HepG2 (cell line): Measurements from ENCODE around the gene PRKACB. TPM values are rescaled to one million over a fixed set of nuclear protein-coding genes. Genes with fewer than 3 reads are reported as not detected.

Experiments
- ATAC-seq: fragments of 200-7000 bp; cut with Tn5 transposase; 3 replicates; pipeline ENCODE4 v1.9.1; 2020; ENCODE audit warnings: mild to moderate bottlenecking, moderate library complexity
- BruUV-seq: library from RNA; stranded (reverse); fragments of 400-500 nt; replicated peaks from 2 replicates; lab custom pipeline; 2021; lab: Mats Ljungman, UMichigan
- CTCF ChIA-PET: fragments of 300-600 bp; formaldehyde crosslinking; extraction: SDS; loops from one replicate; lab custom pipeline; 2021; ENCODE audit warnings: low total read pairs, inconsistent platforms, low intra/inter-chr PET ratio; lab: Yijun Ruan, JAX
- POLR2A ChIA-PET: fragments of 350-600 bp; sonication (Branson Sonifier 250); formaldehyde crosslinking; loops from one replicate; lab custom pipeline; 2020; ENCODE audit warnings: antibody characterized with exemption, inconsistent platforms; lab: Yijun Ruan, JAX
- DNase-seq: peaks from one replicate; pipeline ENCODE4 v3.0.0-alpha.2; 2015; ENCODE audit warnings: low spot score
- FAIRE-seq: peaks from 3 replicates; lab custom pipeline; 2011; peaks lifted over from hg19 to GRCh38; lab: Jason Lieb, UNC
- H2AFZ ChIP-seq: one replicate; pipeline ENCODE4 v1.6.1; 2011; ENCODE audit warnings: low read length, inconsistent platforms
- H3K27ac ChIP-seq: fragments of 300-600 bp; 3 replicates; pipeline ENCODE4 v1.8.0; 2011; ENCODE audit warnings: mixed run types, mild to moderate bottlenecking, mixed read lengths, low read length, inconsistent platforms; ENCODE audit not compliant: insufficient read depth; ENCODE audit errors: extremely low read length
- H3K27me3 ChIP-seq, 2 experiments: fragments of 200-600 bp in 1 of 2; 2 replicates in 1 of 2; 3 replicates in 1 of 2; pipeline versions ENCODE4 v1.6.0 to v1.8.0; 2011; ENCODE audit warnings: low read length in 2 of 2, mild to moderate bottlenecking in 2 of 2, moderate library complexity in 2 of 2, inconsistent platforms in 1 of 2; ENCODE audit not compliant: insufficient read depth in 2 of 2, control insufficient read depth in 1 of 2
- H3K36me3 ChIP-seq, 2 experiments: fragments of 200-600 bp in 1 of 2; replicated peaks in 1 of 2; 2 replicates in 1 of 2; 3 replicates in 1 of 2; pipeline versions ENCODE4 v1.5.1 to v1.8.0; 2011; ENCODE audit warnings: low read length in 2 of 2, inconsistent platforms in 1 of 2; ENCODE audit not compliant: insufficient read depth in 2 of 2, control insufficient read depth in 1 of 2
- H3K4me1 ChIP-seq: 2 replicates; pipeline ENCODE4 v1.5.1; 2012; ENCODE audit warnings: low read length, inconsistent platforms; ENCODE audit not compliant: insufficient read depth
- H3K4me2 ChIP-seq: 2 replicates; pipeline ENCODE4 v1.6.0; 2011; ENCODE audit warnings: low read depth, low read length, inconsistent platforms
- H3K4me3 ChIP-seq, 3 experiments: fragments of 200-600 bp in 1 of 3; sonication (generic), shearing (Covaris generic) in 1 of 3; replicated peaks in 1 of 3; 2 replicates each; pipeline ENCODE4 v1.5.1; 2011 to 2016; ENCODE audit warnings: low read length in 3 of 3, inconsistent platforms in 2 of 3, low read depth in 2 of 3, mild to moderate bottlenecking in 2 of 3, control low read depth in 1 of 3, mixed read lengths in 1 of 3; ENCODE audit not compliant: insufficient read depth in 1 of 3
- H3K79me2 ChIP-seq: one replicate; pipeline ENCODE4 v1.6.1; 2011; ENCODE audit warnings: low read length, inconsistent platforms; ENCODE audit not compliant: insufficient read depth
- H3K9ac ChIP-seq: 2 replicates; pipeline ENCODE4 v1.6.0; 2011; ENCODE audit warnings: mild to moderate bottlenecking, low read depth, low read length, inconsistent platforms; ENCODE audit not compliant: insufficient read depth
- H3K9me3 ChIP-seq: 2 replicates; pipeline ENCODE4 v1.5.1; 2012; ENCODE audit warnings: mild to moderate bottlenecking, low read length
- H4K20me1 ChIP-seq: 2 replicates; pipeline ENCODE4 v1.6.0; 2011; ENCODE audit warnings: inconsistent platforms, mild to moderate bottlenecking, low read length, moderate library complexity; ENCODE audit not compliant: insufficient read depth
- GATAD2A ChIP-seq: IDR thresholded peaks from 2 replicates; pipeline ENCODE4 v1.6.1; 2016
- KAT2B ChIP-seq: fragments of 150-350 bp; IDR thresholded peaks from 2 replicates; pipeline ENCODE4 v1.6.1; 2014; ENCODE audit warnings: low read depth, low read length, borderline replicate concordance
- KLF6 ChIP-seq: IDR thresholded peaks from 2 replicates; pipeline ENCODE4 v1.8.0; 2016; ENCODE audit warnings: missing biosample characterization, missing genetic modification reagents
- MAFG ChIP-seq: sonication (generic); formaldehyde crosslinking; IDR thresholded peaks from 2 replicates; pipeline ENCODE4 v1.5.1; 2020; ENCODE audit warnings: mild to moderate bottlenecking, missing genetic modification reagents
- NFYB ChIP-seq: sonication (generic); formaldehyde crosslinking; IDR thresholded peaks from 2 replicates; pipeline ENCODE4 v1.4.0; 2020; ENCODE audit warnings: missing genetic modification reagents
- REL ChIP-seq: sonication (generic); formaldehyde crosslinking; conservative IDR thresholded peaks from 2 replicates; pipeline ENCODE4 v1.8.0; 2022; ENCODE audit warnings: mild to moderate bottlenecking, missing genetic modification reagents, moderate library complexity
- RELA ChIP-seq: sonication (generic); formaldehyde crosslinking; IDR thresholded peaks from 2 replicates; pipeline ENCODE4 v1.4.0; 2020; ENCODE audit warnings: missing genetic modification reagents
- SCMH1 ChIP-seq: sonication (generic); formaldehyde crosslinking; IDR thresholded peaks from 2 replicates; pipeline ENCODE4 v1.9.0; 2021; ENCODE audit warnings: missing genetic modification reagents, mild to moderate bottlenecking, borderline replicate concordance
- SETDB1 ChIP-seq: sonication (generic); formaldehyde crosslinking; IDR thresholded peaks from 2 replicates; pipeline ENCODE4 v1.5.1; 2020; ENCODE audit warnings: missing genetic modification reagents, mild to moderate bottlenecking, borderline replicate concordance
- SKI ChIP-seq: fragments of 450-650 bp; IDR thresholded peaks from one replicate; pipeline ENCODE4 v1.6.1; 2018; ENCODE audit warnings: mild to moderate bottlenecking; ENCODE audit not compliant: partially characterized antibody
- SNRNP70 ChIP-seq: fragments of 200-400 bp; formaldehyde crosslinking; IDR thresholded peaks from 2 replicates; pipeline ENCODE4 v1.6.1; 2017; ENCODE audit warnings: mild to moderate bottlenecking, low read depth, low read length, moderate library complexity
- SRSF1 ChIP-seq: fragments of 200-400 bp; formaldehyde crosslinking; optimal IDR thresholded peaks from 2 replicates; pipeline ENCODE3; 2017; ENCODE audit warnings: mild to moderate bottlenecking, low read depth, low read length, moderate library complexity
- STAT5B ChIP-seq: sonication (generic); formaldehyde crosslinking; IDR thresholded peaks from 2 replicates; pipeline ENCODE4 v1.4.0; 2020; ENCODE audit warnings: missing genetic modification reagents
- WGBS: methylation state at CpG from one replicate; pipeline ENCODE4 v1.1.6; 2017; ENCODE audit warnings: low lambda C conversion rate; 5-methylcytosine and 5-hydroxymethylcytosine counted together
- in situ Hi-C: cut with HindIII; loops from 2 replicates; pipeline ENCODE4 v1.10.0; 2017; ENCODE audit warnings: low pct_unique_long_range_greater_than_20kb; ENCODE audit not compliant: extremely low pct_ligation_motif_present
- intact Hi-C: fragments of 100-400 bp; cut with micrococcal nuclease; formaldehyde crosslinking; loops from one replicate; pipeline ENCODE4 v1.10.0; 2022; ENCODE audit not compliant: unreplicated experiment
- polyA plus RNA-seq, 8 experiments: library from polyadenylated mRNA; depleted of rRNA in 3 of 8; stranded (reverse) in 7 of 8; unstranded in 1 of 8; fragments of >200 nt; fragmentation: Illumina TruSeq in 4 of 8; extraction: Trizol in 4 of 8; gene quantifications; 2 replicates each; pipeline versions ENCODE4 v1.2.1 to v1.2.3, GENCODE V29; 2011 to 2016; ENCODE audit warnings: low read depth in 4 of 8, missing spikeins in 1 of 8, mixed read lengths in 1 of 8; ENCODE audit not compliant: insufficient read depth in 1 of 8
- total RNA-seq, 5 experiments: library from RNA; depleted of rRNA; stranded (reverse); fragments of >200 nt; fragmentation: Illumina TruSeq; extraction: Trizol; gene quantifications; 2 replicates each; pipeline ENCODE4 v1.2.3, GENCODE V29; 2016; ENCODE audit warnings: low read depth in 1 of 5
- TF ChIP-seq, protein P1 (sequence below): sonication (generic); formaldehyde crosslinking; IDR thresholded peaks from 2 replicates; pipeline ENCODE4 v1.4.0; 2020; ENCODE audit warnings: mild to moderate bottlenecking, low read depth, missing genetic modification reagents
- TF ChIP-seq, protein P2 (sequence below): sonication (generic); formaldehyde crosslinking; IDR thresholded peaks from 2 replicates; pipeline ENCODE4 v1.4.0; 2020; ENCODE audit warnings: missing genetic modification reagents, borderline replicate concordance

The PRKACB gene
- total and polyA plus RNA-seq, 2 of the 13 experiments (the other 11 are each of a cell fraction or from before 2014, with no cell fraction given), result 3.5 to 5.8 TPM

DNA sequence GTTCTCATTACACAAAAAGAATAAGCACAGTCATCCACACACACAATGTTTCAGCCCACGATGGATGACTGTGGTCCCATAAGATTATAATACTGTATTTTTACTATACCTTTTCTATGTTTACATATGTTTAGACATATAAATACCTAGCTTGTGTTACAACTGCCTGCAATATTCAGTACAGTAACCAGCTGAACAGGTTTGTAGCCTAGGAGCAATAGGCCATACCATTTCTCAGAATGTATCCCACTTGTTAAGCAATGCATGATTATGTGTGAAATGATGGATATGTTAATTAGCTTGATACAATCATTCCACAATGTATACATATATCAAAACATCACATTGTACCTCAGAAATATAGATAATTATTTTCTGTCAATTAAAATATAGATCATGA, 124.3 kb downstream of the PRKACB start (continued):
- TF ChIP-seq KAT2B, result no peak
- no peak for TF ChIP-seq MAFG (CRISPR knock-in tag)
- no peak for TF ChIP-seq SNRNP70

DNA sequence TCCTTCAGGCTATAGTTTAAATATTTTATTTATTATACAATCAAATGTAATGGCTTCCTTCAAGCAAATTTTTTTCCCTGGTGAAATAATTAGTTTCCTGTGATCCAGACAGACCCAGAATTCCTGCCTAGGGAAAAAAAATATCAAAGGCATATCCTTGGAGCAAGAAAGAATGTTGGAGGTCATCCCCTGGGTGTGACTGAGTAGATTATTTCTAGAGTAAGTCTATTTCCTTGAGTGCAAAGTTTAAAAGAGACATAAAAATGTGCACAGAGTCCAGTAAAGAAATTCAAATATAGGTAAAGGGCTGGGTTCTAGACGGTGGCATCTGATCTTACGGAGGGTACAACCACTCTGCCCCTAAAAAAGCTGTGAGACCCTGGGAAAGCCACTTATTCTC, 125.2 kb downstream of the PRKACB start:
- no peak overlapping the region for H3K9ac ChIP-seq
- H3K4me2 ChIP-seq, result no peak overlapping the region
- H3K27me3 ChIP-seq, result no peaks in the 10 kb centered on the region
- FAIRE-seq, result no peak
- no peak for DNase-seq
- ATAC-seq, result no peak
- no peaks in the 10 kb centered on the region for H3K9me3 ChIP-seq
- H4K20me1 ChIP-seq, result no peaks in the 10 kb centered on the region
- POLR2A ChIA-PET, result no interaction called here
- H3K36me3 ChIP-seq, result no peaks in the 10 kb centered on the region
- in situ Hi-C loops, result no loop called here
- TF ChIP-seq SCMH1 (CRISPR knock-in tag) (no peak), KLF6 (CRISPR knock-in tag) (no peak), STAT5B (CRISPR knock-in tag) (no peak), SETDB1 (CRISPR knock-in tag) (no peak), GATAD2A (CRISPR knock-in tag) (no peak), NFYB (CRISPR knock-in tag) (no peak), SRSF1 (no peak), SKI (no peak), REL (CRISPR knock-in tag) (no peak), RELA (CRISPR knock-in tag) (no peak)
- TF ChIP-seq, protein P1, sequence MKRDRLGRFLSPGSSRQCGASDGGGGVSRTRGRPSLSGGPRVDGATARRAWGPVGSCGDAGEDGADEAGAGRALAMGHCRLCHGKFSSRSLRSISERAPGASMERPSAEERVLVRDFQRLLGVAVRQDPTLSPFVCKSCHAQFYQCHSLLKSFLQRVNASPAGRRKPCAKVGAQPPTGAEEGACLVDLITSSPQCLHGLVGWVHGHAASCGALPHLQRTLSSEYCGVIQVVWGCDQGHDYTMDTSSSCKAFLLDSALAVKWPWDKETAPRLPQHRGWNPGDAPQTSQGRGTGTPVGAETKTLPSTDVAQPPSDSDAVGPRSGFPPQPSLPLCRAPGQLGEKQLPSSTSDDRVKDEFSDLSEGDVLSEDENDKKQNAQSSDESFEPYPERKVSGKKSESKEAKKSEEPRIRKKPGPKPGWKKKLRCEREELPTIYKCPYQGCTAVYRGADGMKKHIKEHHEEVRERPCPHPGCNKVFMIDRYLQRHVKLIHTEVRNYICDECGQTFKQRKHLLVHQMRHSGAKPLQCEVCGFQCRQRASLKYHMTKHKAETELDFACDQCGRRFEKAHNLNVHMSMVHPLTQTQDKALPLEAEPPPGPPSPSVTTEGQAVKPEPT (CRISPR knock-in tag), result no peak
- TF ChIP-seq, protein P2, sequence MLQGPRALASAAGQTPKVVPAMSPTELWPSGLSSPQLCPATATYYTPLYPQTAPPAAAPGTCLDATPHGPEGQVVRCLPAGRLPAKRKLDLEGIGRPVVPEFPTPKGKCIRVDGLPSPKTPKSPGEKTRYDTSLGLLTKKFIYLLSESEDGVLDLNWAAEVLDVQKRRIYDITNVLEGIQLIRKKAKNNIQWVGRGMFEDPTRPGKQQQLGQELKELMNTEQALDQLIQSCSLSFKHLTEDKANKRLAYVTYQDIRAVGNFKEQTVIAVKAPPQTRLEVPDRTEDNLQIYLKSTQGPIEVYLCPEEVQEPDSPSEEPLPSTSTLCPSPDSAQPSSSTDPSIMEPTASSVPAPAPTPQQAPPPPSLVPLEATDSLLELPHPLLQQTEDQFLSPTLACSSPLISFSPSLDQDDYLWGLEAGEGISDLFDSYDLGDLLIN (CRISPR knock-in tag), result no peak
- TF ChIP-seq, all 625 proteins: peak for 0
- BruUV-seq, result no TSS peak
- Histone ChIP-seq H3K27ac (no peak overlapping the region), H3K79me2 (no peaks in the 10 kb centered on the region), H3K4me3 (no peak overlapping the region), H3K4me1 (peaks cover 8% of the 10 kb centered on the region; the same call in 1 of the 2 replicates), H2AFZ (no peak overlapping the region)
- 58% methylated on average over 2 of the region's 2 CpGs for WGBS
- CTCF ChIA-PET, result no interaction called here
- intact Hi-C loops, result no loop called here
